ENCODE results near the gene TMBIM1. TPM values are rescaled to one million over a fixed set of nuclear protein-coding genes. Genes with fewer than 3 reads are reported as not detected.

Gene TMBIM1
- total and polyA plus RNA-seq, 12 donors = 30.9 to 151 (median 110) TPM

DNA sequence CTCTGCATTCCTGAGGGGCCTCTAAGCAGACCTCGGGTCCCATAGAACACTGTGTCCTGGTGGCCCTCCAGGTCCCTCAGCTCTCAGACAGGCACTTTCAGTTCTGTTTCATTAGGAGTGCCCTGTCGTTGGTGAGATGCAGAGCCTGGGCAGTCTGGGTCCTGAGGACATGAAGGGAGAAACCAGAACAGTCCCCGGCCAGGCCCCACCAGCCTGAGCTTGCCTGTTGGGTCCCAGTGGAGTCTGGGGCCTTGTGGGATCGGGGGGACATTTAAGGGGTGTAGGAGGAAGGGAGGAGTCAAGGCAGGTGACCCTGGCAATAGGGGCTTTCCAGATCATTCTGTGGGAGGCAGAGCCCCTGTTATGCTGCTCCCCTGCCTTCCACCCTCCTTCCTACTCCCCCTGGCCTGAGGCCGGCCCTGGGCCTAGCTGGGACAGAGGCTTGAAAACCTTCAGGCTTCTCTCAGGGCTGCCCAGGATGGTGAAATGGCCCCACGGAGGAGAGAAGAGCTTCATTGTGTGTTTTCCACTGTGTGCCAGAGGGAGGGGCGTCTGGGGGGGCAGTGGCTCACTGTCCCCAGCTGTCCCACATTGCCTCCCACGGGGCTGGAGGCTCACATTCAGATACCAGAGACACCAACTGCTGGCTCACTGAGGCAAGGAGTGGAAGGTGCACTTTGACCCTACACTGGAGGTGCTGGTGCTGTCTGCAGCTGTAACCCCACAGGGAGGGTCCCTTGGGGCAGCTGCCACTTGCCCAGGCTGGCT lies 37.7 kb upstream of the TMBIM1 start:
- DNase-seq (no peak), ATAC-seq (no peak)
- H3K4me3 ChIP-seq = no peak overlapping the region
- intact Hi-C loops (cut with DNase I) = no loop called here
- no peaks in the 10 kb centered on the region for H3K27me3 ChIP-seq
- peaks cover 0 to 88% (median 7%) of the 10 kb centered on the region in 9 donors for H3K4me1 ChIP-seq
- H3K9me3 ChIP-seq = peaks cover 0 to 5% (median 0%) of the 10 kb centered on the region in 11 donors
- H3K36me3 ChIP-seq = no peaks in the 10 kb centered on the region
- TF ChIP-seq, protein P1, sequence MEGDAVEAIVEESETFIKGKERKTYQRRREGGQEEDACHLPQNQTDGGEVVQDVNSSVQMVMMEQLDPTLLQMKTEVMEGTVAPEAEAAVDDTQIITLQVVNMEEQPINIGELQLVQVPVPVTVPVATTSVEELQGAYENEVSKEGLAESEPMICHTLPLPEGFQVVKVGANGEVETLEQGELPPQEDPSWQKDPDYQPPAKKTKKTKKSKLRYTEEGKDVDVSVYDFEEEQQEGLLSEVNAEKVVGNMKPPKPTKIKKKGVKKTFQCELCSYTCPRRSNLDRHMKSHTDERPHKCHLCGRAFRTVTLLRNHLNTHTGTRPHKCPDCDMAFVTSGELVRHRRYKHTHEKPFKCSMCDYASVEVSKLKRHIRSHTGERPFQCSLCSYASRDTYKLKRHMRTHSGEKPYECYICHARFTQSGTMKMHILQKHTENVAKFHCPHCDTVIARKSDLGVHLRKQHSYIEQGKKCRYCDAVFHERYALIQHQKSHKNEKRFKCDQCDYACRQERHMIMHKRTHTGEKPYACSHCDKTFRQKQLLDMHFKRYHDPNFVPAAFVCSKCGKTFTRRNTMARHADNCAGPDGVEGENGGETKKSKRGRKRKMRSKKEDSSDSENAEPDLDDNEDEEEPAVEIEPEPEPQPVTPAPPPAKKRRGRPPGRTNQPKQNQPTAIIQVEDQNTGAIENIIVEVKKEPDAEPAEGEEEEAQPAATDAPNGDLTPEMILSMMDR (IDR thresholded peaks at IDR 0.05) = no peak
- 75 to 80% methylated on average over 8 of the region's 8 CpGs for WGBS, 2 donors
- H3K27ac ChIP-seq = peak overlapping the region in 1 of 10 donors; percentile 92

DNA sequence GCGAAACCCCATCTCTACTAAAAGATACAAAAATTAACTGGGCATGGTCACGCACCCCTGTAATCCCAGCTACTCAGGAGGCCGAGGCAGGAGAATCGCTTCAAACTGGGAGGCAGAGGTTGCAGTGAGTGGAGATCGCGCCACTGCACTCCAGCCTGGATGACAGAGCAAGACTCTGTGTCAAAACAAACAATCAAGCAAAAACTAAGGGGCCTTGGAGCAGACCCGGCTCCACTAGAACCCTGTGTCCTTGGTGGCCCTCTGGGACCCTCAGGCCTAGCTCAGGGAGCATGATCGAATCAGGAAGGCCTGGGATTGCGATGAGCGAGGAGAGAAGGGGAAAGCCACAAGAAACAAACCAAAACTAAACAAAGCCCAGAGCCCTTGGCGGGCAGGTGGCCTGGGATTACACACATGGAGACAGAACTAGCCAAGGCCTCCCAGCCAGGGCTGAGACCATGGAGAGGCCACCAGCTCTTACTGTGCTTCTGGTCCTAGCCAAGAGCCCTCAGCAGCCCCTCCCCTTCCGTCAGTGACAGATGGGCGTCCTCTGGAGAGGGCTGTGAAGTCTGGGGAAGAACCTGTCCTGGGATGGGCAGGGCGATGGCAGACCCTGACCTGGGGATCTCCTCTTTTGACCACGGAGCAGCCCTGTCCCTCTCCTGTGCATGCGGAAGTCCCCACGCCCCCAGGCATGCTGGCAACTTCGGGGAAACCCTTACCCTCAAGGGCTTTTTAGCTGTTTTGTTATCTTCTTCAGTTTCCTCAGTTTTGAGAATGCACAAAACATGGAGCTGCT lies 36.9 kb upstream of the TMBIM1 start:
- Histone ChIP-seq H3K4me1 (peaks cover 0 to 96% (median 12%) of the 10 kb centered on the region in 9 donors), H3K27ac (peak overlapping the region in 1 of 10 donors; percentile 92), H3K9me3 (peaks cover 0 to under 1% (median 0%) of the 10 kb centered on the region in 11 donors), H3K36me3 (no peaks in the 10 kb centered on the region), H3K27me3 (no peaks in the 10 kb centered on the region), H3K4me3 (no peak overlapping the region)
- WGBS, 2 donors = 85 to 93% methylated on average over 18 of the region's 18 CpGs
- TF ChIP-seq, protein P1 (IDR thresholded peaks at IDR 0.05) = no peak
- ATAC-seq (no peak), DNase-seq (no peak)
- intact Hi-C loops (cut with DNase I) = no loop called here

DNA sequence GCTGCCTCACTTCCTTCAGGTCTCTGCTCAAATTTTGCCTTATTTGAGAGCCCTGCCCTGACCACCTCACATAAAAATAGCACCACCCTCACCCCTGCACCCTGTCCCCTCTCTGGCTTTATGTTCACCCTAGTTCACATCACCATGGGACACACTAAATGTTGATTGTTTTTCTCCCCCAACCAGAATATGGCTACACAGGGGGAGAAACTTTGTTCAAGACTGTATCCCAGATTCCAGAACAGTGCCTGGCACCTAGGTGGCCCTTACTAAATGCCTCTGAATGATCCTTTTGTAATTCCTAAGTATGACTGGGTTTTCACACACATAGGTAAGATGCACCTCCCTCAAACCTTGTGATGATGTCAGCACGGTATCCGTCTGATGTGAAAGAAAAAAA lies 36.0 kb upstream of the TMBIM1 start:
- no peaks in the 10 kb centered on the region for H3K9me3 ChIP-seq
- H3K27ac ChIP-seq = peak overlapping the region in 1 of 10 donors; percentile 59
- H3K4me3 ChIP-seq = no peak overlapping the region
- no peaks in the 10 kb centered on the region for H3K27me3 ChIP-seq
- ATAC-seq (no peak), DNase-seq (no peak)
- TF ChIP-seq, protein P1 (IDR thresholded peaks at IDR 0.05) = no peak
- 95 to 98% methylated on average over 2 of the region's 2 CpGs for WGBS, 2 donors
- no peaks in the 10 kb centered on the region for H3K36me3 ChIP-seq
- H3K4me1 ChIP-seq = peaks cover 0 to 95% (median 20%) of the 10 kb centered on the region in 9 donors
- intact Hi-C loops (cut with DNase I) = no loop called here

DNA sequence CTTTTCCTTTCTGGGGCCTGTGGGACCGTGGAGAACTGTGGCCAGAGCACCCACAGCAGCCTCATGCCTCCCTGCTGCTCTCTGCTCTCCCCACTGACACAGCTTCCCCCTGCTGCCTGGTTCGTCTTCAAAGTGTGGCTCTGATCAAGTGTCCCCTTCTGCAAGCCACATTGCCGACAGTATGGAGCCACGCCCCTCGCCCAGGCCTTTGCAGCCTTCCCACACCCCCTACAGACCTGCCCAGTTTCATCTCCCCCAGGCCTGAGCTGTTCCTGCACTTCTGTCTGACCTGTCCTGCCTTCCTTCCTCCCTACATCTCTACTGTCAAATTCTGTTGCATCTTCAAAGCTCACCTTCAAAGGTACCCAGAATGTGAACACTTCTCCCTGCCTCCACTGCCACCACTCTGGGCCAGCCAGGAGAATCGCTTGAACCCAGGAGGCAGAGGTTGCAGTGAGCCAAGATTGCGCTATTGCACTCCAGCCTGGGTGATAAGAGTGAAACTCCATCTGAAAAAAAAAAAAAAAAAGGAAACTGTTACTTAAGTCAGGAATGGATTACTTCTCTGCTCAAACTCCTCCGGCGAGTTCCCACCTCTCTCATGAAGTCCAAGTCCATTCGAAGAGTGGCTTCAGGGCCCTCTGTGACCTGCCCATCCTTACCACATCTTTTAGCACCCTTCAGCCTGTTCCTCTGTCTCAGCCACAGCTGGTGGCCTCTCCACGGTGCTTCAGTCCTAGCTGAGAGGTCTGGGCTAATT lies 35.3 kb upstream of the TMBIM1 start:
- Histone ChIP-seq H3K4me1 (peaks cover 0 to 89% (median 20%) of the 10 kb centered on the region in 9 donors), H3K4me3 (no peak overlapping the region), H3K9me3 (no peaks in the 10 kb centered on the region), H3K27ac (peak overlapping the region in 1 of 10 donors; percentile 59), H3K27me3 (no peaks in the 10 kb centered on the region), H3K36me3 (no peaks in the 10 kb centered on the region)
- 69 to 78% methylated on average over 11 of the region's 11 CpGs for WGBS, 2 donors
- intact Hi-C loops (cut with DNase I) = no loop called here
- ATAC-seq (no peak), DNase-seq (no peak)
- TF ChIP-seq, protein P1 (IDR thresholded peaks at IDR 0.05) = no peak
